Suprapubic skin (tissue), 4 donors: ENCODE measurements around the gene LCTL. TPM values are rescaled to one million over a fixed set of nuclear protein-coding genes. Genes with fewer than 3 reads are reported as not detected.

Source experiments
- DNase-seq, 2 donors: peaks; one replicate each; pipeline ENCODE4 v3.0.0-alpha.2; 2019; ENCODE audit warnings: low spot score in 2 of 2
- H3K27ac ChIP-seq: fragments of 200-600 bp; sonication (generic); one replicate; pipeline ENCODE4 v1.5.1; 2019
- H3K27me3 ChIP-seq: fragments of 200-600 bp; sonication (generic); one replicate; pipeline ENCODE4 v1.5.1; 2019
- H3K36me3 ChIP-seq: fragments of 200-600 bp; sonication (generic); one replicate; pipeline ENCODE4 v1.5.1; 2019
- H3K4me1 ChIP-seq: fragments of 200-600 bp; sonication (generic); one replicate; pipeline ENCODE4 v1.5.1; 2019
- H3K4me3 ChIP-seq: fragments of 200-600 bp; sonication (generic); one replicate; pipeline ENCODE4 v1.5.1; 2019; ENCODE audit warnings: mild to moderate bottlenecking
- H3K9me3 ChIP-seq: fragments of 200-600 bp; sonication (generic); one replicate; pipeline ENCODE4 v1.5.1; 2019
- CTCF ChIP-seq, 2 donors: fragments of 200-600 bp in 1 of 2; fragments of 450-650 bp in 1 of 2; sonication (generic) in 1 of 2; IDR thresholded peaks; one replicate each; pipeline ENCODE4 v1.5.1; 2016 to 2019; ENCODE audit warnings: antibody characterized with exemption in 2 of 2, mild to moderate bottlenecking in 1 of 2, moderate library complexity in 1 of 2
- EP300 ChIP-seq: sonication (generic); formaldehyde crosslinking; IDR thresholded peaks from one replicate; pipeline ENCODE4 v1.6.1; 2017; ENCODE audit warnings: antibody characterized with exemption
- POLR2A ChIP-seq, 2 donors: fragments of 450-650 bp; IDR thresholded peaks; one replicate each; pipeline ENCODE4 v1.6.1; 2017; ENCODE audit warnings: antibody characterized with exemption in 2 of 2, mild to moderate bottlenecking in 2 of 2, moderate library complexity in 2 of 2
- POLR2AphosphoS5 ChIP-seq, 3 donors: sonication (generic); formaldehyde crosslinking; IDR thresholded peaks; one replicate each; pipeline ENCODE4 v1.6.1; 2017; ENCODE audit warnings: antibody characterized with exemption in 3 of 3
- WGBS: methylation state at CpG from one replicate; pipeline ENCODE4 v1.1.5; 2018; 5-methylcytosine and 5-hydroxymethylcytosine counted together
- total RNA-seq, 4 donors: library from RNA; depleted of rRNA; stranded (reverse); fragments of >200 nt; gene quantifications; one replicate each; pipeline ENCODE4 v1.1.0, GENCODE V29; 2016

LCTL gene
- total RNA-seq, 4 donors from 2014 or later = 0.23 TPM; not detected in 3

GRCh38 chr15:66564136-66565041, 1.4 kb downstream of the LCTL start:
- WGBS = 66% methylated on average over 18 of the region's 18 CpGs
- no peaks in the 10 kb centered on the region for H3K27me3 ChIP-seq
- H3K36me3 ChIP-seq = no peaks in the 10 kb centered on the region
- no peaks in the 10 kb centered on the region for H3K9me3 ChIP-seq
- no peak overlapping the region for H3K27ac ChIP-seq
- no peak overlapping the region for H3K4me3 ChIP-seq
- no peak for DNase-seq
- no peaks in the 10 kb centered on the region for H3K4me1 ChIP-seq
- no peak for TF ChIP-seq EP300
- no peak for TF ChIP-seq POLR2A (IDR thresholded peaks at IDR 0.05)
- TF ChIP-seq CTCF (IDR thresholded peaks at IDR 0.05) = no peak
- no peak for TF ChIP-seq POLR2AphosphoS5 (IDR thresholded peaks at IDR 0.05)

- H3K4me3 ChIP-seq = no peak overlapping the region
- DNase-seq = no peak
- H3K4me1 ChIP-seq = no peaks in the 10 kb centered on the region
- 92% methylated on average over 9 of the region's 13 CpGs for WGBS
- H3K9me3 ChIP-seq = no peaks in the 10 kb centered on the region
- no peak for TF ChIP-seq EP300
- no peak for TF ChIP-seq CTCF (IDR thresholded peaks at IDR 0.05)
- TF ChIP-seq POLR2AphosphoS5 (IDR thresholded peaks at IDR 0.05) = no peak
- no peak for TF ChIP-seq POLR2A (IDR thresholded peaks at IDR 0.05)
- no peaks in the 10 kb centered on the region for H3K36me3 ChIP-seq
- no peaks in the 10 kb centered on the region for H3K27me3 ChIP-seq
- no peak overlapping the region for H3K27ac ChIP-seq
These were observed 2.2 kb downstream of the LCTL start for GRCh38 chr15:66563566-66564110.

GRCh38 chr15:66563126-66563525, 2.7 kb downstream of the LCTL start:
- no peak for TF ChIP-seq POLR2AphosphoS5 (IDR thresholded peaks at IDR 0.05)
- TF ChIP-seq EP300 = no peak
- Histone ChIP-seq H3K4me3 (no peak overlapping the region), H3K27ac (no peak overlapping the region), H3K27me3 (no peaks in the 10 kb centered on the region), H3K36me3 (no peaks in the 10 kb centered on the region), H3K4me1 (no peaks in the 10 kb centered on the region), H3K9me3 (no peaks in the 10 kb centered on the region)
- DNase-seq = no peak
- WGBS = 83% methylated on average over 4 of the region's 4 CpGs

DNA sequence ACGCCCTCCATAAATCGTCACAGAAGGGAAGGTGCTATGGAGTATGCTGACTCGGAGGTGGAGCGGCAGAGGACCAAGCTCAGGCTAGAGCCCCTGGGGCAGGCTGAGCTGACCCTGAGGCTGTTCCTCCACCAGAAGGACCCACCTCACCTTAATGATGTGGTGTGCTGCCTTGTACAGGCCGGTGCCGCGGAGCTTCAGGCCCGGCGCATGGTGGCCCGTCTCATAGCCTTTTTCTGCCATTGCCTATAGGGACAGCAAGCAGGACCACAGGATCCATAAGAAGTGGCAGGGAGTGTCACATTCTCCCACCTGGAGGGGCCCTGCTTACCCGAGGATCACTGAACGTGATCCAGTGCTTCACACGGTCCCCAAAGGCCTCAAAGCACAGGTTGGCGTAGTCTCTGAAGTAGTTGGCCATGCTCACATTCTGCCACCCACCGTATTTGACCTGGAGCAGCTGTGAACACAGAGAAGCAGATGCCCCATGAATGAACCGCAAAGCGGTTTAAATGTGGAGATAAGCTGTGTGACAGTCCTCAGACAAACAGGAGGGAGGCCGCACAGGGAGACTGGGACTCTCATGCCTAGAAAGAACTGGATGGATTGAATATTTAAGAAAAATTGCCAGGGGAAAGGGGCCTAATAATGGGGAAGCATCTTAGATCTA, 4.8 kb downstream of the LCTL start:
- Histone ChIP-seq H3K27me3 (no peaks in the 10 kb centered on the region), H3K4me1 (no peaks in the 10 kb centered on the region), H3K9me3 (peaks cover 3% of the 10 kb centered on the region), H3K27ac (no peak overlapping the region), H3K4me3 (no peak overlapping the region), H3K36me3 (no peaks in the 10 kb centered on the region)
- no peak for DNase-seq
- WGBS = 90% methylated on average over 18 of the region's 18 CpGs
- TF ChIP-seq CTCF (IDR thresholded peaks at IDR 0.05) = no peak
- no peak for TF ChIP-seq POLR2AphosphoS5 (IDR thresholded peaks at IDR 0.05)
- TF ChIP-seq POLR2A (IDR thresholded peaks at IDR 0.05) = no peak
- TF ChIP-seq EP300 = no peak

GRCh38 chr15:66558271-66558670, 7.5 kb downstream of the LCTL start:
- TF ChIP-seq POLR2AphosphoS5 (IDR thresholded peaks at IDR 0.05) (no peak), EP300 (no peak), POLR2A (IDR thresholded peaks at IDR 0.05) (no peak), CTCF (IDR thresholded peaks at IDR 0.05) (no peak)
- DNase-seq = no peak
- Histone ChIP-seq H3K27me3 (no peaks in the 10 kb centered on the region), H3K9me3 (peaks cover 3% of the 10 kb centered on the region), H3K36me3 (no peaks in the 10 kb centered on the region), H3K27ac (no peak overlapping the region), H3K4me1 (no peaks in the 10 kb centered on the region), H3K4me3 (no peak overlapping the region)
- 95% methylated on average over 6 of the region's 6 CpGs for WGBS
